Non-pigmented ciliary epithelial cell (primary cell): Measurements from ENCODE around the gene CEP44.
A peak's percentile ranks its signal among the peaks of the same experiment; 100 is the strongest.
"Not testable (repeated sequence)": the region's sequence is repeated elsewhere in the genome, so short reads cannot be mapped to it uniquely, and the experiment has no call there.

ENCODE experiments used
- DNase-seq: peaks from one replicate; pipeline ENCODE4 v3.0.0-alpha.2; 2010; ENCODE audit warnings: low read depth

Gene CEP44

GRCh38 chr4:174279433-174280155 lies 4.1 kb upstream of the CEP44 start:
- DNase-seq, result no peak

GRCh38 chr4:174281182-174281737 lies 2.5 kb upstream of the CEP44 start:
- no peak for DNase-seq

- no peak for DNase-seq
Observed at GRCh38 chr4:174281901-174282300, 1.8 kb upstream of the CEP44 start.

GRCh38 chr4:174282836-174283506 lies 740 bp upstream of the CEP44 start:
- peak; percentile 86 for DNase-seq

GRCh38 chr4:174284487-174284886 lies 776 bp downstream of the CEP44 start:
- DNase-seq, result no peak

GRCh38 chr4:174286870-174287269 lies 3.2 kb downstream of the CEP44 start:
- no peak for DNase-seq

GRCh38 chr4:174292473-174292872 lies 8.8 kb downstream of the CEP44 start:
- no peak for DNase-seq

GRCh38 chr4:174294641-174295040 lies 10.9 kb downstream of the CEP44 start:
- DNase-seq, result not testable (repeated sequence)

- not testable (repeated sequence) for DNase-seq
Observed at GRCh38 chr4:174295142-174295541, 11.4 kb downstream of the CEP44 start.

- no peak for DNase-seq
Observed at GRCh38 chr4:174303687-174304086, 20.0 kb downstream of the CEP44 start.

GRCh38 chr4:174304664-174305063 lies 21.0 kb downstream of the CEP44 start:
- no peak for DNase-seq

- no peak for DNase-seq
Observed at GRCh38 chr4:174305961-174306360, 22.2 kb downstream of the CEP44 start.

- no peak for DNase-seq
Observed at GRCh38 chr4:174307694-174308093, 24.0 kb downstream of the CEP44 start.

- no peak for DNase-seq
Observed at GRCh38 chr4:174312993-174313392, 29.3 kb downstream of the CEP44 start.

GRCh38 chr4:174314274-174314673 lies 30.6 kb downstream of the CEP44 start:
- DNase-seq, result no peak

GRCh38 chr4:174314770-174315169 lies 31.1 kb downstream of the CEP44 start:
- peak; percentile 28 for DNase-seq

GRCh38 chr4:174316546-174316945 lies 32.8 kb downstream of the CEP44 start:
- no peak for DNase-seq

- DNase-seq, result no peak
Observed at GRCh38 chr4:174316954-174317353, 33.2 kb downstream of the CEP44 start.

- DNase-seq, result no peak
Observed at GRCh38 chr4:174317531-174317930, 33.8 kb downstream of the CEP44 start.

- no peak for DNase-seq
Observed at GRCh38 chr4:174318829-174319764, 35.4 kb downstream of the CEP44 start.

GRCh38 chr4:174320494-174321199 lies 36.9 kb downstream of the CEP44 start:
- no peak for DNase-seq

GRCh38 chr4:174324236-174324635 lies 40.5 kb downstream of the CEP44 start:
- DNase-seq, result no peak
